PC-9 (cell line): ENCODE data around the gene PROK1. TPM values are rescaled to one million over a fixed set of nuclear protein-coding genes. Genes with fewer than 3 reads are reported as not detected.

ENCODE experiments used
- BruUV-seq: library from RNA; stranded (reverse); fragments of 400-500 nt; replicated peaks from 2 replicates; lab custom pipeline; 2021; lab: Mats Ljungman, UMichigan
- CTCF ChIA-PET: fragments of 300-600 bp; sonication (Branson Sonifier 250); formaldehyde crosslinking; loops from one replicate; lab custom pipeline; 2022; ENCODE audit warnings: antibody characterized with exemption; lab: Charles Lee
- POLR2A ChIA-PET: fragments of 300-600 bp; sonication (Branson Sonifier 250); formaldehyde crosslinking; loops from one replicate; lab custom pipeline; 2022; ENCODE audit warnings: antibody characterized with exemption; ENCODE audit not compliant: unreplicated experiment; lab: Charles Lee
- DNase-seq, 2 experiments: peaks; one replicate each; pipeline versions ENCODE4 v3.0.0 to v3.0.0-alpha.2; 2015 to 2022; ENCODE audit warnings: mixed read lengths in 1 of 2
- H2AFZ ChIP-seq: fragments of 200-600 bp; sonication (generic); 2 replicates; pipeline ENCODE4 v1.8.1; 2017; ENCODE audit warnings: antibody characterized with exemption
- H3F3A ChIP-seq: fragments of 200-600 bp; sonication (generic); 2 replicates; pipeline ENCODE4 v1.8.1; 2017; ENCODE audit warnings: antibody characterized with exemption, mild to moderate bottlenecking, low read depth; ENCODE audit not compliant: insufficient read depth
- H3K27ac ChIP-seq: fragments of 200-600 bp; sonication (generic); 2 replicates; pipeline ENCODE4 v1.6.1; 2016; ENCODE audit warnings: mixed run types
- H3K27me3 ChIP-seq: fragments of 200-600 bp; sonication (generic); 2 replicates; pipeline ENCODE4 v1.6.1; 2016; ENCODE audit warnings: low read depth, mixed run types; ENCODE audit not compliant: insufficient read depth
- H3K36me3 ChIP-seq: fragments of 200-600 bp; sonication (generic); 2 replicates; pipeline ENCODE4 v1.6.1; 2016; ENCODE audit warnings: low read depth, mixed run types
- H3K4me1 ChIP-seq: fragments of 200-600 bp; sonication (generic); replicated peaks from 2 replicates; pipeline ENCODE4 v1.6.1; 2016; ENCODE audit warnings: mixed run types; ENCODE audit not compliant: insufficient read depth
- H3K4me2 ChIP-seq: fragments of 200-600 bp; sonication (generic); 2 replicates; pipeline ENCODE4 v1.6.1; 2017; ENCODE audit warnings: mixed run types
- H3K4me3 ChIP-seq: fragments of 200-600 bp; sonication (generic); 2 replicates; pipeline ENCODE4 v1.6.1; 2016; ENCODE audit warnings: mixed run types
- H3K79me2 ChIP-seq: fragments of 200-600 bp; sonication (generic); 2 replicates; pipeline ENCODE4 v1.6.1; 2017; ENCODE audit warnings: low read depth, mixed run types
- H3K9me2 ChIP-seq: fragments of 200-600 bp; sonication (generic); 2 replicates; pipeline ENCODE4 v1.8.1; 2017; ENCODE audit warnings: mild to moderate bottlenecking; ENCODE audit not compliant: insufficient read depth
- H3K9me3 ChIP-seq: fragments of 200-600 bp; sonication (generic); 2 replicates; pipeline ENCODE4 v1.8.1; 2016; ENCODE audit warnings: low read depth; ENCODE audit not compliant: insufficient read depth
- H4K20me1 ChIP-seq: fragments of 200-600 bp; sonication (generic); 2 replicates; pipeline ENCODE4 v1.8.1; 2017; ENCODE audit not compliant: insufficient read depth
- EZH2 ChIP-seq: fragments of 200-600 bp; sonication (generic); IDR thresholded peaks from 2 replicates; pipeline ENCODE4 v1.8.0; 2017; ENCODE audit warnings: antibody characterized with exemption, low read depth
- intact Hi-C: fragments of 100-400 bp; cut with micrococcal nuclease; formaldehyde crosslinking; loops from one replicate; pipeline ENCODE4 v1.10.0; 2022; ENCODE audit not compliant: unreplicated experiment
- total RNA-seq: library from RNA; stranded (reverse); gene quantifications from 2 replicates; pipeline ENCODE4 v1.2.3, GENCODE V29; 2021
- TF ChIP-seq, protein P1 (sequence below): fragments of 200-600 bp; sonication (generic); conservative IDR thresholded peaks from 2 replicates; pipeline ENCODE4 v1.6.1; 2017; ENCODE audit warnings: mixed run types, antibody characterized with exemption, mild to moderate bottlenecking, moderate library complexity

Gene PROK1
- total RNA-seq, 1 experiment from 2014 or later: not detected

GRCh38 chr1:110462964-110463363 lies 12.0 kb downstream of the PROK1 start:
- Histone ChIP-seq H3K27ac (no peak overlapping the region), H3K36me3 (no peaks in the 10 kb centered on the region), H3K4me3 (no peak overlapping the region), H2AFZ (peak overlapping the region; percentile 2; the same call in 1 of the 2 replicates), H3K79me2 (no peaks in the 10 kb centered on the region), H4K20me1 (no peaks in the 10 kb centered on the region), H3K9me3 (no peaks in the 10 kb centered on the region), H3K9me2 (no peaks in the 10 kb centered on the region), H3K27me3 (no peaks in the 10 kb centered on the region), H3K4me1 (peaks cover 30% of the 10 kb centered on the region), H3F3A (peaks cover 32% of the 10 kb centered on the region), H3K4me2 (peak overlapping the region; percentile 58; the same call in 1 of the 2 replicates)
- CTCF ChIA-PET: interaction anchor here (0.7 to 1.3 kb wide), 2 partner anchors 28 to 255 kb away, joined by 3 to 7 read pairs; no protein-coding TSS in a partner anchor
- no TSS peak for BruUV-seq
- POLR2A ChIA-PET: no interaction called here
- no peak for DNase-seq
- intact Hi-C loops: loop anchor here (5.0 kb wide), 3 partner anchors 126 to 436 kb away; partner anchors contain the start of gene RBM15
- TF ChIP-seq, protein P1, sequence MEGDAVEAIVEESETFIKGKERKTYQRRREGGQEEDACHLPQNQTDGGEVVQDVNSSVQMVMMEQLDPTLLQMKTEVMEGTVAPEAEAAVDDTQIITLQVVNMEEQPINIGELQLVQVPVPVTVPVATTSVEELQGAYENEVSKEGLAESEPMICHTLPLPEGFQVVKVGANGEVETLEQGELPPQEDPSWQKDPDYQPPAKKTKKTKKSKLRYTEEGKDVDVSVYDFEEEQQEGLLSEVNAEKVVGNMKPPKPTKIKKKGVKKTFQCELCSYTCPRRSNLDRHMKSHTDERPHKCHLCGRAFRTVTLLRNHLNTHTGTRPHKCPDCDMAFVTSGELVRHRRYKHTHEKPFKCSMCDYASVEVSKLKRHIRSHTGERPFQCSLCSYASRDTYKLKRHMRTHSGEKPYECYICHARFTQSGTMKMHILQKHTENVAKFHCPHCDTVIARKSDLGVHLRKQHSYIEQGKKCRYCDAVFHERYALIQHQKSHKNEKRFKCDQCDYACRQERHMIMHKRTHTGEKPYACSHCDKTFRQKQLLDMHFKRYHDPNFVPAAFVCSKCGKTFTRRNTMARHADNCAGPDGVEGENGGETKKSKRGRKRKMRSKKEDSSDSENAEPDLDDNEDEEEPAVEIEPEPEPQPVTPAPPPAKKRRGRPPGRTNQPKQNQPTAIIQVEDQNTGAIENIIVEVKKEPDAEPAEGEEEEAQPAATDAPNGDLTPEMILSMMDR: no peak
- TF ChIP-seq EZH2: no peak

GRCh38 chr1:110463725-110464124 lies 12.8 kb downstream of the PROK1 start:
- ChIA-PET CTCF (interaction anchor here (0.6 to 1.7 kb wide), 4 partner anchors 23 to 256 kb away, joined by 3 to 12 read pairs (median 6); no protein-coding TSS in a partner anchor), POLR2A (interaction anchor here (0.6 to 0.7 kb wide), 2 partner anchors 81 to 125 kb away, joined by 8 read pairs; partner anchors contain the start of gene RBM15)
- intact Hi-C loops: loop anchor here (2.0 to 5.0 kb wide), 4 partner anchors 126 to 436 kb away; partner anchors contain the start of gene RBM15
- Histone ChIP-seq H3F3A (peaks cover 32% of the 10 kb centered on the region), H3K9me2 (no peaks in the 10 kb centered on the region), H3K27me3 (no peaks in the 10 kb centered on the region), H2AFZ (no peak overlapping the region), H3K4me1 (peaks cover 30% of the 10 kb centered on the region), H4K20me1 (no peaks in the 10 kb centered on the region), H3K9me3 (no peaks in the 10 kb centered on the region), H3K27ac (peak overlapping the region; percentile 51), H3K4me2 (peak overlapping the region; percentile 58), H3K79me2 (no peaks in the 10 kb centered on the region), H3K4me3 (no peak overlapping the region), H3K36me3 (no peaks in the 10 kb centered on the region)
- peak in 1 of 2 experiments; percentile 73 for DNase-seq
- TF ChIP-seq, protein P1: no peak
- TF ChIP-seq EZH2: no peak
- BruUV-seq: no TSS peak

GRCh38 chr1:110464340-110464739 lies 13.4 kb downstream of the PROK1 start:
- Histone ChIP-seq H3K79me2 (no peaks in the 10 kb centered on the region), H3K4me3 (0 out of 2 replicates have a peak overlapping the region, but pooled peaks have one; percentile 7), H3F3A (peaks cover 32% of the 10 kb centered on the region), H3K27me3 (no peaks in the 10 kb centered on the region), H3K9me2 (no peaks in the 10 kb centered on the region), H3K4me2 (peak overlapping the region; percentile 58), H3K36me3 (no peaks in the 10 kb centered on the region), H3K27ac (peak overlapping the region; percentile 51), H2AFZ (no peak overlapping the region), H3K9me3 (no peaks in the 10 kb centered on the region), H4K20me1 (no peaks in the 10 kb centered on the region), H3K4me1 (peaks cover 30% of the 10 kb centered on the region)
- CTCF ChIA-PET: interaction anchor here (0.6 to 1.7 kb wide), 4 partner anchors 24 to 257 kb away, joined by 3 to 12 read pairs (median 6); no protein-coding TSS in a partner anchor
- peak in 1 of 2 experiments; percentile 96 for DNase-seq
- TF ChIP-seq, protein P1: no peak
- no peak for TF ChIP-seq EZH2
- intact Hi-C loops: loop anchor here (2.0 to 5.0 kb wide), 4 partner anchors 127 to 437 kb away; partner anchors contain the start of gene RBM15
- BruUV-seq: no TSS peak
- POLR2A ChIA-PET: interaction anchor here (0.6 to 0.7 kb wide), 3 partner anchors 81 to 235 kb away, joined by 4 to 8 read pairs (median 8); partner anchors contain the start of gene RBM15
